SU-DHL-6 (cell line): ENCODE data around the gene GPC3.

ENCODE experiments used
- EZH2phosphoT487 ChIP-seq: fragments of 200-600 bp; sonication (generic), shearing (Covaris generic); conservative IDR thresholded peaks from 2 replicates; pipeline ENCODE4 v1.6.1; 2018; ENCODE audit warnings: mild to moderate bottlenecking, antibody characterized with exemption, low read length, moderate library complexity, mixed read lengths
- TF ChIP-seq, protein P1 (sequence below): fragments of 200-600 bp; sonication (generic); IDR thresholded peaks from one replicate; pipeline ENCODE4 v1.5.1; 2017; ENCODE audit warnings: antibody characterized with exemption, mild to moderate bottlenecking, low read length, moderate library complexity; ENCODE audit not compliant: insufficient read depth, poor library complexity, severe bottlenecking

DNA sequence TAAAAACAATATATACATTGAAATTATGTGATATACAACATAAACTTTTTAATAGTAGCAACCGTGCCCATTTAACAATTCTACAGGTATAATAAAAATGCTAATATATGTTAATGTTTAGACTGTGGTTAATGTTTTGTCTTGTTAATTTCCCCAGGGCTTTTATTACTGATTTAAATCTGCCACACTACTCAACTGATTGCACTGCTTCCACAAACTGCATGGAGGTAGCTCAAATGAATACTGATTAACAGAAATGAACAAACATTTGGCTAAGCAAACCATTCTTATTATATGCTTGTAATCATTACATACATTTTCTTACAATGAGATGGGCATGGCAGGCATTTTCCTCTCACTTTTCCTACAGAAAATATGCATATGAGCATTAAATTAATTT lies 275.9 kb downstream of the GPC3 start:
- TF ChIP-seq, protein P1, sequence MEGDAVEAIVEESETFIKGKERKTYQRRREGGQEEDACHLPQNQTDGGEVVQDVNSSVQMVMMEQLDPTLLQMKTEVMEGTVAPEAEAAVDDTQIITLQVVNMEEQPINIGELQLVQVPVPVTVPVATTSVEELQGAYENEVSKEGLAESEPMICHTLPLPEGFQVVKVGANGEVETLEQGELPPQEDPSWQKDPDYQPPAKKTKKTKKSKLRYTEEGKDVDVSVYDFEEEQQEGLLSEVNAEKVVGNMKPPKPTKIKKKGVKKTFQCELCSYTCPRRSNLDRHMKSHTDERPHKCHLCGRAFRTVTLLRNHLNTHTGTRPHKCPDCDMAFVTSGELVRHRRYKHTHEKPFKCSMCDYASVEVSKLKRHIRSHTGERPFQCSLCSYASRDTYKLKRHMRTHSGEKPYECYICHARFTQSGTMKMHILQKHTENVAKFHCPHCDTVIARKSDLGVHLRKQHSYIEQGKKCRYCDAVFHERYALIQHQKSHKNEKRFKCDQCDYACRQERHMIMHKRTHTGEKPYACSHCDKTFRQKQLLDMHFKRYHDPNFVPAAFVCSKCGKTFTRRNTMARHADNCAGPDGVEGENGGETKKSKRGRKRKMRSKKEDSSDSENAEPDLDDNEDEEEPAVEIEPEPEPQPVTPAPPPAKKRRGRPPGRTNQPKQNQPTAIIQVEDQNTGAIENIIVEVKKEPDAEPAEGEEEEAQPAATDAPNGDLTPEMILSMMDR: no peak
- TF ChIP-seq EZH2phosphoT487: no peak
